ENCODE measurements around the gene SULT4A1.

DNA sequence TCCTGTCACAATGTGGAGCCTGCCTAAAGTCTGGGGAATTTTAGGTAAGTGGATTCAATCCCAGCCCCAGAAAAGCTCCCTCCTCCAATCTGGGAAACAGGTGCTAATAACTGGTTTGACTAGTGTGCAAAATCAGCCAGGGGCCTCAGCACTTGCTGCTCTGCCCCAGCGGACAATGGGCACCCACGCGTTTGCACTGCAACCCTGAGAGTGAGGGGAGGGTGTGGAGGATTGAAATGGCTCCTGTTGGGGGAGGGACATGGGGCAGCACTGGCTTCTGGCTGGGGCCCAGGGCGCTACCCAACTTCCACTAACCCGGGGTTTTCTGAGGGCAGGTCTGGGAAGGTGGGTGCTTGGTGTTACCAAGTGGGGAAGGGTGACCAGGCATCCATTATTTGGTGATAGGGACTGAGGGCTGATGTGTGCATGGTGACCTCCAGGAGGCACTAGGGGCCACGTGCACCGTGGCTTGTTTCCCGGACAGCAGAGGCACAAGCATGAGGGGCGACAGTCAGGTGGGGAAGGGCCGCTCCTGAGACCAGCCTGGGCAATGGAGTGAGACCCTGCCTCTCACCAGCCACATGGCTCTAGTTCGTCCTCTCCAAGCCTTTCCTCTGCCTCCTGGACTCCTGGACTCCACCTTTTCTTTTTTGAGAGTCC, 33.8 kb upstream of the SULT4A1 start:
- TF ChIP-seq, protein P1, sequence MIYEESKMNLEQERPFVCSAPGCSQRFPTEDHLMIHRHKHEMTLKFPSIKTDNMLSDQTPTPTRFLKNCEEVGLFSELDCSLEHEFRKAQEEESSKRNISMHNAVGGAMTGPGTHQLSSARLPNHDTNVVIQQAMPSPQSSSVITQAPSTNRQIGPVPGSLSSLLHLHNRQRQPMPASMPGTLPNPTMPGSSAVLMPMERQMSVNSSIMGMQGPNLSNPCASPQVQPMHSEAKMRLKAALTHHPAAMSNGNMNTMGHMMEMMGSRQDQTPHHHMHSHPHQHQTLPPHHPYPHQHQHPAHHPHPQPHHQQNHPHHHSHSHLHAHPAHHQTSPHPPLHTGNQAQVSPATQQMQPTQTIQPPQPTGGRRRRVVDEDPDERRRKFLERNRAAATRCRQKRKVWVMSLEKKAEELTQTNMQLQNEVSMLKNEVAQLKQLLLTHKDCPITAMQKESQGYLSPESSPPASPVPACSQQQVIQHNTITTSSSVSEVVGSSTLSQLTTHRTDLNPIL (CRISPR knock-in tag; IDR thresholded peaks at IDR 0.05; ENCODE audit: low read depth): no peak
- TF ChIP-seq ZNF565 (CRISPR knock-in tag; conservative IDR thresholded peaks at IDR 0.05; ENCODE audit: low read depth) (no peak), GLIS3 (CRISPR knock-in tag; IDR thresholded peaks at IDR 0.05) (no peak), SNAI2 (CRISPR knock-in tag; IDR thresholded peaks at IDR 0.05) (no peak), PPARA (CRISPR knock-in tag; IDR thresholded peaks at IDR 0.05; ENCODE audit: borderline replicate concordance) (no peak), ZFP30 (CRISPR knock-in tag; IDR thresholded peaks at IDR 0.05) (no peak), TCF4 (CRISPR knock-in tag; IDR thresholded peaks at IDR 0.05; ENCODE audit: borderline replicate concordance) (no peak), ZFP3 (CRISPR knock-in tag; IDR thresholded peaks at IDR 0.05) (no peak), ARNTL (CRISPR knock-in tag; IDR thresholded peaks at IDR 0.05; ENCODE audit: borderline replicate concordance, low read depth) (no peak), ISL1 (CRISPR knock-in tag; IDR thresholded peaks at IDR 0.05) (no peak), ESRRG (CRISPR knock-in tag; IDR thresholded peaks at IDR 0.05) (no peak)
- TF ChIP-seq, protein P2, sequence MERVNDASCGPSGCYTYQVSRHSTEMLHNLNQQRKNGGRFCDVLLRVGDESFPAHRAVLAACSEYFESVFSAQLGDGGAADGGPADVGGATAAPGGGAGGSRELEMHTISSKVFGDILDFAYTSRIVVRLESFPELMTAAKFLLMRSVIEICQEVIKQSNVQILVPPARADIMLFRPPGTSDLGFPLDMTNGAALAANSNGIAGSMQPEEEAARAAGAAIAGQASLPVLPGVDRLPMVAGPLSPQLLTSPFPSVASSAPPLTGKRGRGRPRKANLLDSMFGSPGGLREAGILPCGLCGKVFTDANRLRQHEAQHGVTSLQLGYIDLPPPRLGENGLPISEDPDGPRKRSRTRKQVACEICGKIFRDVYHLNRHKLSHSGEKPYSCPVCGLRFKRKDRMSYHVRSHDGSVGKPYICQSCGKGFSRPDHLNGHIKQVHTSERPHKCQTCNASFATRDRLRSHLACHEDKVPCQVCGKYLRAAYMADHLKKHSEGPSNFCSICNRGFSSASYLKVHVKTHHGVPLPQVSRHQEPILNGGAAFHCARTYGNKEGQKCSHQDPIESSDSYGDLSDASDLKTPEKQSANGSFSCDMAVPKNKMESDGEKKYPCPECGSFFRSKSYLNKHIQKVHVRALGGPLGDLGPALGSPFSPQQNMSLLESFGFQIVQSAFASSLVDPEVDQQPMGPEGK (CRISPR knock-in tag; IDR thresholded peaks at IDR 0.05; ENCODE audit: borderline replicate concordance): no peak
- TF ChIP-seq, protein P3, sequence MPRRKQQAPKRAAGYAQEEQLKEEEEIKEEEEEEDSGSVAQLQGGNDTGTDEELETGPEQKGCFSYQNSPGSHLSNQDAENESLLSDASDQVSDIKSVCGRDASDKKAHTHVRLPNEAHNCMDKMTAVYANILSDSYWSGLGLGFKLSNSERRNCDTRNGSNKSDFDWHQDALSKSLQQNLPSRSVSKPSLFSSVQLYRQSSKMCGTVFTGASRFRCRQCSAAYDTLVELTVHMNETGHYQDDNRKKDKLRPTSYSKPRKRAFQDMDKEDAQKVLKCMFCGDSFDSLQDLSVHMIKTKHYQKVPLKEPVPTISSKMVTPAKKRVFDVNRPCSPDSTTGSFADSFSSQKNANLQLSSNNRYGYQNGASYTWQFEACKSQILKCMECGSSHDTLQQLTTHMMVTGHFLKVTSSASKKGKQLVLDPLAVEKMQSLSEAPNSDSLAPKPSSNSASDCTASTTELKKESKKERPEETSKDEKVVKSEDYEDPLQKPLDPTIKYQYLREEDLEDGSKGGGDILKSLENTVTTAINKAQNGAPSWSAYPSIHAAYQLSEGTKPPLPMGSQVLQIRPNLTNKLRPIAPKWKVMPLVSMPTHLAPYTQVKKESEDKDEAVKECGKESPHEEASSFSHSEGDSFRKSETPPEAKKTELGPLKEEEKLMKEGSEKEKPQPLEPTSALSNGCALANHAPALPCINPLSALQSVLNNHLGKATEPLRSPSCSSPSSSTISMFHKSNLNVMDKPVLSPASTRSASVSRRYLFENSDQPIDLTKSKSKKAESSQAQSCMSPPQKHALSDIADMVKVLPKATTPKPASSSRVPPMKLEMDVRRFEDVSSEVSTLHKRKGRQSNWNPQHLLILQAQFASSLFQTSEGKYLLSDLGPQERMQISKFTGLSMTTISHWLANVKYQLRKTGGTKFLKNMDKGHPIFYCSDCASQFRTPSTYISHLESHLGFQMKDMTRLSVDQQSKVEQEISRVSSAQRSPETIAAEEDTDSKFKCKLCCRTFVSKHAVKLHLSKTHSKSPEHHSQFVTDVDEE (CRISPR knock-in tag; IDR thresholded peaks at IDR 0.05): no peak
